GM11168 (cell line): ENCODE data around the gene EBF3.

Experiments
- in situ Hi-C: fragments of 300-500 bp; cut with MboI; formaldehyde crosslinking; loops from one replicate; pipeline ENCODE4 v1.12.0; 2022; ENCODE audit warnings: low sequenced_read_pairs; ENCODE audit not compliant: unreplicated experiment

EBF3 gene

DNA sequence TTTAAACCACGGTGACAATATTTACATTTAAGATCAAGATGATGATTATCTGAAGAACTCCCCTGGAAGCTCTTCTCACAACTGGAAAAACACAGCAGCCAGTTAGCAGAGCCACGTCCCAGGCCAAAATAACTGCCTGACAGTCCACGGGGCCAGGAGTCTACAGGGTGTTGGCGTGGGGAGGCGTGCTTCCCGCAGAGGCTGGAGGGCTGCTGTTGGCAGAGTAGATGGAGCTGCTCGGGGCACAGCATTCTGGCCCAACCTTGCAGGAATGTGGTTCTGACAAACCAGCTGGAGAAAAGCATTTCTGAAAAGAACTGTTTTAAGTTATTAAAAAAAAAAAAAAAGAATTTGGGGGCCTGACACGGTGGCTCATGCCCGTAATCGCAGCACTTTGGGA, 177.9 kb downstream of the EBF3 start:
- in situ Hi-C loops = no loop called here

DNA sequence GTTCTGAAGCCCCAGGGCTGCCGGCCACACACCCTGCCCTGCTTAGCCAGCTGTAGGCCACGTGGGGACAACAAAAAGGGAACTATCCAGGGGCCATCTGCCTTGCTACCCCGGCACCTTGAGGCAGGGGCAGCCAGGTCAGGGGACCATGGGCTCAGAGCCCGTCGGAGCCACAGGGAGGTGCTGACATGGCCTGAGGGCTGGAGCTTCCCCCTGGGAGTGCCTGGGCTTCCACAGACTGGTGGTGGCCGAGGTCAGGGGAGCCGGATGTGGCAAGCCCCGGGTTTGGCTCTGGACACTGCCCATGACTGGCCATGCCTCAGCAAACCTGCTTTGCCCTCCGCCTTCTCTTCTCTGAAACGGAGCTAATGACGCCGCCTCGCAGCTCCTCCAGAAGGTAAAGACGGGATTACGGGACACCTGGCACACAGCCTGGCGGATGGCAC, 178.5 kb downstream of the EBF3 start:
- in situ Hi-C loops = no loop called here
